HG03066 (cell line): ENCODE results near the gene KDM2A.
"Not testable (repeated sequence)": the region's sequence is repeated elsewhere in the genome, so short reads cannot be mapped to it uniquely, and the experiment has no call there.

Experiments used
- ATAC-seq: cut with Tn5 transposase; IDR thresholded peaks from one replicate; pipeline ENCODE4 v1.9.1; 2021; ENCODE audit warnings: low read depth; ENCODE audit not compliant: unreplicated experiment

Gene KDM2A

DNA sequence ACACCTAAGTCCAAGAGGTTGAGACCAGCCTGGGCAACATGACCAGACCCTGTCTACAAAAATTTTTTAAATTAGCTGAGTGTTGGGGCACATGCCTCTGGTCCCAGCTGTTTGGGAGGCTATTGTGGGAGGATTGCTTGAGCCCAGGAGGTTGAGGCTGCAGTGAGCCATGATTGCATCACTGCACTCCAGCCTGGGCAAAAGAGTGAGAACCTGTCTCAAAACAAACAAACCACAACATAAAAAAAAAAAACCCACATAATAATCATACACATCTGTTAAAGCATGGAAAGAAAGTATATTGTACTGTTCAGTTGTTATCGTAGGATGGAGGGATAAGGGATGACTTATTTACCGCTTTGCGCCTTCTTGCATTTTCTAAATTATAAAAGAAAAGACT is 111.3 kb downstream of the KDM2A start:
- ATAC-seq, result no peak

DNA sequence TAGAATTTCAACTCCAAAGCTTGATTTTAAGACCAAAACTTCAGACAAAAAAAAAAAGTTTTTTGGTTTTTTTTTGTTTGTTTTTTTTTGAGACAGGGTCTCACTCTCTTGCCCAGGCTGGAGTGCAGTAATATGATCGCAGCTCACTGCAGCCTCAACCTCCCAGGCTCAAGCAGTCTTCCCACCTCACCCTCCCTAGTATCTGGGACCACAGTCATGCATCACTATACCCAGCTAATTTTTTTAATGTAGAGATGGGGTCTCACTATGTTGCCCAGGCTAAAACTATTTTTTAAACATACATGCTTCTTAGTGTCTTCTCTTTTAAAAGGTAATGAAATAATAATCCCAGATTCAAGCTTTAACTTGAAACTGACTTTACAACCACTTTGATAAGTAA is 111.8 kb downstream of the KDM2A start:
- ATAC-seq, result no peak

DNA sequence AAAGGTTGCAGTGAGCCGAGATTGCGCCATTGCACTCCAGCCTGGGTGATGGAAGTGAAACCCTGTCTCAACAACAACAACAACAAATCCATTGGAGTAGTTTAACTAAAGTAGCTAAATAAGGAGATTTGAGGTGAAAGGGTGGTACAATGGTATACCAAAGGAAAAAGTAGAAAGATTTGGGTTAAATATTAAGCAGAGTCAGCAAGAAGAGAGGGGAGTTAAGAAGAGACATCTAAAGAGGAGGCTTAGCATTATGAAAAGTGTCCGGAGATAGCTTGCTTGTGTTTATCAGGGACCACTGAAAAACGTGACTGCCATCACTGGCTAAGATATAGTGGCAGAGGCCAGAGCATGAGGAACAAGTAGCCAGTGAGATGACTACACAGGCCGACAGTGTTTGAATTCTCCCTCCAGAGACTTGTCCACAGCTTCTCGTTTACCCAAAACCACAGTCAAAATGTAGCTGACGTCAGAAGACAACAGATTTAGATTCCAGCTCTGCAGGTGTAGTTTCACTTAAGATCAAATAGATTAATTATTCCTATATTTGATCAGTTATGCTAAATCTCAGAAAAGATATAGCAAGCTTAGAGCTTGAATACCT is 114.6 kb downstream of the KDM2A start:
- ATAC-seq, result no peak

DNA sequence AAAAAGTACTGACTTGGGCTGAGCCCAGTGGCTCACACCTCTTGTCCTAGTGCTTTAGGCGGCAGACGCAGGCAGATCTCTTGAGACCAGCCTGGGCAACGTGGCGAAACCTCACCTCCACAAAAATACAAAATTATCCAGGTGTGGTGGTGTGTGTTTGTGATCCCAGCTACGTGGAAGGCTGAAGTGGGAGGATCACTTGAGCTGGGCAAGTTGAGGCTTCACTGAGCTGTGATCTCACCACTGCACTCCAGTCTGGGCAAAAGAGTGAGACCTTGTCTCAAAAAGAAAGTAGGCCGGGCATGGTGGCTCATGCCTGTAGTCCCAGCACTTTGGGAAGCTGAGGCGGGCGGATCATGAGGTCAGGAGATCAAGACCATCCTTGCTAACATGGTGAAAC is 115.5 kb downstream of the KDM2A start:
- ATAC-seq, result not testable (repeated sequence)

DNA sequence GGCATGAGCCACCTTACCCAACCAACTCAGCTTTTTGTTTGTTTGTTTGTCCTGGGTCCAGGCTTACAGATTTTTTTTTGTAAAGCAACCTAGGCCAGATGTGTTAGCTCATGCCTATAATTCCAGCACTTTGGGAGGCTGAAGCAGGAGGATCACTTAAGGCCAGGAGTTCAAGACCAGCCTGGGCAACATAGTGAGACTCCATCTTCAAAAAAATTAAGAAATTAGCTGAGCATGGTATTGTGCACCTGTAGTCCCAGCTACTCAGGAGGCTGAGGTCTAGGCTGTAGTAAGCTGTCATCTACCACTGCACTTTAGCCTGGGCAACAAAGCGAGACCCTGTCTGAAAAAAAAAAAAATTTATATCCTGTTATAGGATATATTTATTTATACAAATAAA is 118.5 kb downstream of the KDM2A start:
- no peak for ATAC-seq

DNA sequence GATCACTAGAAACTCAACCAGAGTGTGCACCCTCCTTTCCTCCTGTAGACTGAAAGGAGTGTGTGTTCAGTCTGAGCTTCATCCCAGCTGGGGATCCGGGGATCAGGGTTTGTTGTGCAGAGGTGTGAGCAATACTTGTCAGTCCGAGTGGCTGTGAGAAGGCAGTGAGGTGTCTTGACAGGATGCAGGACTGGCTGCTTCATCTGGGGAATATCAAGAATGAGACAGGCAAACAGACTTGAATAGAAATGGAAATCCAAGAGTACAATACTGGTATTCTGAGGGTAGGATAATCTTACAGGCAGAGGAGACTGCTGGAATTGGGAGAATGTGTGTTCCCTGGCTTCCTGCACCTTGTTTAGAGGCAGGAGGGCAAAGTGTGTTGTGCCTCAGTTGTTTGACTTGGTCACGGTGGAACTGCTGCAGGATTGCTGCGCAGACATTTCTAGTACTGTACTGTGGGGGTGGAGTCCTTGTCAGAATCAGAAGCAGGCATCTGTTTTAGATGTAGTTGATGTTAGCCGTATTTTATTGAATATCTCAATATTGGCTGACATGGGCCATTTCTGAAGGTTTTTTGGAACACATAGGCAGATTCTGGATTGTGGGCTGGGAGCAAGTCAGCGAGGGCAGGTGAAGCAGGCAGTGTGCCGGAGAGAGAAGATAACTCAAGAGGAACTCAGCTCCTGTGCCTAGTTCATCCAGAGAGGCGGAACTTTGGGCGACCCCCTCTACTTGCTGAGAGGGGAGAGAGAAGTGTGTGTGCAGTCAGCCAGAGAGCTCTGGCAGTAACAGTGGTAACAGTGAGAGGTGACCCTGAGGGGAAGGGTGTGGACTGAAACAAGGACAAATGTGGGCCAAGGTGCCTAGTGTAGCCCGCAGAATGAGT is 120.1 kb downstream of the KDM2A start:
- no peak for ATAC-seq

DNA sequence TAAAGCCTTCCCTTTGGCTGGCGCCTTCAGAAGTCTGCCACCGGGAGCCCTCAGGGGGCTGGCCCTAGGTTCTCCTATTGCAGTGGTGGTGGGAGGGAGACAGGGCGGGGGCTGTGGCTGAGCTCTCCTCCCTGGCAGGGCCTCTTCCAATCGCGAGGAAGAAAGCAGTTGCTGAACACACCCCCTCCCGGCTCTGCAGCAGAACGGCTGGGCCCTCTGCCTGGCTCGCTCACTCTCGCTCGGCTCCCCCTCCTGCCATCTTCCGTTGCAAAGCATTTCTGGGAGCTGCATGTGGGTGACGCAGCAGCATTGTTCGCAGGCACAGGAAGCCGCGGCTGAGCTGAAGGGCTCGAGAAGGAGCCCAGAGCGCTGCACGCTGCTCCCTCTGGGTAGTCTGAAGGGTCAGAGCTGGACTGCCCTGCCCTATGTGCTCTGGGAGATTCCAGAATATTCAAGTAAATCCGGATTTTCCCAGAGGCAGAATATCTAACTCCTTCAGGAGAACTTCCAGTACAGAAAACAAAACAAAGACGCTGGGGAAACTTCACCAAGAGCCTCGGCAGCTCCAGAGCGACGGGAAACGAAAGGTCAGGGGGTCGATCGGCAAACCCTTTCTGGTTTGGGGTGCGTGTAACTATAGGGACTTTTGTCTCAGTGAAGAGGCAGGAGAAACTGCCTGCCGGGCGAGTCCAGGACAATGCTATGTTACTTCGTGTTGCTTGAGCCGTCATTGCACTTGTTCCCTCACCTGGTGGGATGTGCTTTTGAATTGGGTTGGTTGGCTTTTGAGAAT is 120.9 kb downstream of the KDM2A start:
- ATAC-seq, result peak; percentile 88

DNA sequence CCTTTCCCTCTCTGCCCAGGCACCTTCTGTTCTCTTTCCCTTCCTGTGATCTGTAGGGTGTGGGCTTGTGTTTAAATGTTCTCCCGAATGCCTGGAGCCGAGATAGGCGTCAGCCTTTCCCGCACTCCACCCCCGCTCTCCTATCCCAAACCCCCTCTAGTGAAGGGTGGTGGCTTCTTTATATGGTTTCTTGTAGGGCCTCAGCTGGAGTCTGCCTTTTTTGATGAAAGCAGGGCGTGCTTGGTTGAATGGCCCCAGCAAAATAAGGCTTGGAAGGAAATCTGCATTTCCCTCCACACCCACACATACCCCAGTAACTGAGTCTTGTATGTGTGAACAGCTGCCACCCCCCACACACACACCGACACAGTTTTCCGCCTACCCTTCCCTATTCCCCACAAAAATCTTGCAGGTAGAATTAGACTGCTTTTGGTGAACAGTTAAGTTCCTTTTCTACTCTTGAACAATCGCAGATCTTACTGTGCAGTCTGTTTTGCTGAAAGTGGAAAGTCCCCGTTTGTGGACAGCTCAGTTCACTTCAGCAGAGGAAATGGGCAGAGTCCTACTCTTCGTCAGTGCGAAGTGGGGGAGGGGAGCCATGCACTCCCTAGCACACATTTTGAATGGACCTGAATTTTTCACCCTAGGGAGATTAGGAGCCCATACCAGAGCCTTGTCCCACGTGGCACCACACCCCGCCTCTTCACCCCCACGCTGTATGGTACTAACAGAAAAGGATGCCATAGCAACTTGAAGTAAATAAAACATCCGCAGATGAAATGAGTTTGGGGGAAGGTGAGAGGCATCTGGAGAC is 121.7 kb downstream of the KDM2A start:
- ATAC-seq, result no peak

DNA sequence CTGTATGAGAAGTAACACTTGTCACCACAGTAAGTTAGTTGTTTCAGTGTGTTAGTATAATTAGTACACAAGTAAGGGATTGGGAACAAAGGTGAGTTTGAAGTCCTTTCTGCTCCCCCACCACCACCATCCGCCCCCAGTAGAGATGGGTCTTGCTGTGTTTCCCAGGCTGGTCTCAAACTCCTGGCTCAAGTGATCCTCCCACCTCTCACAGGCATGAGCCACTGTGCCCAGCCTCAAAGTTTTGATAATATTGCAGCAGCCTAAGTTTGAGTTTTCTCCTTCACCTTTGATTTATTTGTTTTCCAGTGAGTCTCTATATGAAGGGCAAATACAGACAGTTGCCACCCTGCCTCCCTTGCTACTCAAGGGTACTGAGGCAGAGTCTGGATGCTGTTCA is 123.5 kb downstream of the KDM2A start:
- no peak for ATAC-seq

DNA sequence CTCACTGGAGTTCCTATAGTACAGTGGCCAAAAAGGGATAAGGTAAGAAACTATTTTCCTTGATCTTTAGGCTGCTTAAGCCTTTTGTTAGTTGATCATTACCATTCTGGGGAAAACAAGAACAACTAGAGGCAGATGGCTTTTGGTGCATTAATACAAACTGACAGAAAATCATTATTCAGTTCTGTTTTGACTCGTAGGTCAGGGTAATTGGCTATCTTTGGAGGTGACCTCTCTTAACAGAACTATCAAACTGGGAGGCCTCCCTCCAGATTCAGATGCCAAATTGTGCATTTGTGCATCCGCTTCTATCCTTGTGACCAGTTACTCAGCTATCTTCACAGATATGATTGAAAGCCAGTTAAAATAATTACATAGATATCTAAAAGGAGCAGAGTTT is 124.0 kb downstream of the KDM2A start:
- no peak for ATAC-seq

DNA sequence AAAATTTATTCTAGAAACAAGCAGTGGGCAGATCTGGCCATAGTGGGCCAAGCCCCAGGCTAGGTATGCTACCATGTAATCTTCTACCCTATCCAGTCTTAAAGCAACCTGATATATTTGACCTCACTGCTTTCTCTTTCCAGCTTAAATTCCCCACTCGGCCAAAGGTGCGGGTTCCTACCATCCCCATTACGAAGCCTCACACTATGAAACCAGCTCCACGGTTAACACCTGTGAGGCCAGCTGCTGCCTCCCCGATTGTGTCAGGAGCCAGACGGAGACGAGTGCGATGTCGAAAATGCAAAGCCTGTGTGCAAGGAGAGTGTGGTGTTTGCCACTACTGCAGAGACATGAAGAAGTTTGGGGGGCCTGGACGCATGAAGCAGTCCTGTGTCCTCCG is 126.0 kb downstream of the KDM2A start:
- ATAC-seq, result no peak

DNA sequence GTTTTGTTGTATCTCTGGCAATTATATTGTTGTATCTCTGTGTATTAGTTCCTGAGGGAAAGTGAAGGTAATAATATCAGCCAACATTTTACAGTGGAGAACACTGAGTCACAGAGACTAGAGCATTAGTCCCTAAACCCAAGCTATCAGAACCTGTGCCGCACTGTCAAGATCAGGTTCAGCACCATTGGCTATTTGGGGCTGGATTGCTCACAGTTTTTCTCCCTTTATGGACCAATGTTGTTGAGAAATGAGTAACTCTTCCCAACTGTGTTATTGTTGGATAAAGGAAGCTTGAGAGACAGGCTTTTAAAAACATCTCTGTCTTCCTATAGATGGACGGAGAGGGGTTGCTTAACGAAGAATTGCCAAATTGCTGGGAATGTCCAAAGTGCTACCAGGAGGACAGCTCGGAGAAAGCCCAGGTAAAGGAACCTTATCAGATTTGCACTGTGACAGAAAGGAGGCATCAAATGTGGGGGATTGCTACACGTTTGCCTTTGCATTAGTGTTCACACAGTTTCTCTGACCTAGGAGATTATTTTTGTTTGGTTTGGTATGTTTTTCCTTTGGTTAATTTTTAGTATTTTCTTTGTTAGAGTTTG is 129.0 kb downstream of the KDM2A start:
- no peak for ATAC-seq

DNA sequence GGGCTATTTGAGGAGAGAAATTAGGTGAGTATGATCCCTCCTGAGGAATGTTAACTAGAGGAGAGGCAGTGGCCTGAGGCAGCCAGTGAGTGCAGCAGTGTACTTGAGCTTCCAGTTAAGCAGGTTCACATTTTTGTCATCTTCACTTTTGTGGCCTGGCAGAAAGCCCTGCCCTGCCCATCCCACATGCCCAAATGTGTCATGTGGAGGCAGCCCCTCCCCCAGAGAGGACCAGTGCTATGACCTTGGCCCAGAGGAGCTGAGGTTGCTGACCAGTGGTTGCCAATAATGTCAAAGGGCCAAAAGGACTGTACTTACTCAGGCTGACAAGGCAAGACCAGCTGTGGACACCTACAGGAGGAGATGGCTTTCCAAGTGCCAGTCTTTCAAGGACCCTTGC is 129.6 kb downstream of the KDM2A start:
- ATAC-seq, result no peak

DNA sequence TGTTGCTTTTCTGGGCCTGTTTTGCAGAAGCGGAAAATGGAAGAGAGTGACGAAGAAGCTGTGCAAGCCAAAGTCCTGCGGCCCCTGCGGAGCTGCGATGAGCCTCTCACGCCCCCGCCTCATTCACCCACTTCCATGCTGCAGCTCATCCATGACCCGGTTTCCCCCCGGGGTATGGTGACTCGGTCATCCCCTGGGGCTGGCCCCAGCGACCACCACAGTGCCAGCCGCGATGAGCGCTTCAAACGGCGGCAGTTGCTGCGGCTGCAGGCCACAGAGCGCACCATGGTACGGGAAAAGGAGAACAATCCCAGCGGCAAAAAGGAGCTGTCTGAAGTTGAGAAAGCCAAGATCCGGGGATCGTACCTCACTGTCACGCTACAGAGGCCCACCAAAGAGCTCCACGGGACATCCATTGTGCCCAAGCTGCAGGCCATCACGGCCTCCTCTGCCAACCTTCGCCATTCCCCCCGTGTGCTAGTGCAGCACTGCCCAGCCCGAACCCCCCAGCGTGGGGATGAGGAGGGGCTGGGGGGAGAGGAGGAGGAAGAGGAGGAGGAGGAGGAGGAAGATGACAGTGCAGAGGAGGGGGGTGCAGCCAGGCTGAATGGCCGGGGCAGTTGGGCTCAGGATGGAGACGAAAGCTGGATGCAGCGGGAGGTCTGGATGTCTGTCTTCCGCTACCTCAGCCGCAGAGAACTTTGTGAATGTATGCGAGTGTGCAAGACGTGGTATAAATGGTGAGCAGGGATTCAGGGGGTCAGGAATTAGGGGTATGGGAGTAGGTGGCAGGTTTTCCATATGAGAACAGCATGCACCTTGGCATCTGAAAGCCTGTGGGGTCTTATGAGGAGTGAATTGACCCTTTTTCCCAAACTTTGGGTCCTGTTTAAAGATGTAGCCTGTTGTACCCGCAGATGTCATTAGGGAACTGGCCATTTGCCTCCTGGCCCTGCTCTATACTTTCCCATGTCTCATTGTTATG is 131.3 kb downstream of the KDM2A start:
- no peak for ATAC-seq

DNA sequence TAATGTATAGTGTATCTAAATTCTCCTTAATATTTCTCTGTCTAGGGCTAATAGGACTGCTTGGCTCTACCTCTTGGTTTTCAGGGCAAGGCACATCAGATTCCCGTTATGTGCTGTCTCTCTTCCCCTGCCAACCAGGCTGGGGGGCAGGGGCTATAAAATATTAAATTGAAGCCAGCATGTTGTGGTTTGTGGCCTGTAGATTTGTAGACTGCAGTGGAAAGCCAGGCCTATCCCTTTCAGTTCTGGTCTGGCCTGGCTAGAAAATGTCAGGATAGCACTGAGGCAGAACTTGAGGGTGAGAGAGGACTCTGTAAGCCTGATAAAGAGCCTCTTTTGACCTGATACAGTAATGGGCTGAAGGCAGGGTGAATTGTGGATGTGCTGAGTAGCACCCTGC is 132.8 kb downstream of the KDM2A start:
- ATAC-seq, result no peak

DNA sequence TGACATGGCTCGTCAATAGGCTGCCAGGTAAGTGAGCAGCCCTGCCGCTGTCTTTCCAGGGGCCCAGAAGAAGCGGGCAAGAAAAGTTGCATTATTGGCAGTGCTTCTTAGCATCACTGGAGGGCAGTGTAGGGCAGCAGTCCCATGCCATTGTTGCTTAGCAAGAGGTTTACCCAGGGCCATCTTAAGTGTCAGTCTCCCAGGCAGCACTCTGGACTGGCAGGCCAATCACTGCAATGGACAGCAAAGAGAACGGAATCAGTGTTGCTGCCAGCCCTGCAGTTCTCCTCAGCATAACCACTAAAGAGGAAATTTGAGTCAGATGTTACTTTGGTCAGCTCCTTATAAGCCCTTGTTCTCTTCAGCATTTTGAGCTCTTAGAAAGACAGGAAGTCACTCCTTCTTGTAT is 133.8 kb downstream of the KDM2A start:
- no peak for ATAC-seq

DNA sequence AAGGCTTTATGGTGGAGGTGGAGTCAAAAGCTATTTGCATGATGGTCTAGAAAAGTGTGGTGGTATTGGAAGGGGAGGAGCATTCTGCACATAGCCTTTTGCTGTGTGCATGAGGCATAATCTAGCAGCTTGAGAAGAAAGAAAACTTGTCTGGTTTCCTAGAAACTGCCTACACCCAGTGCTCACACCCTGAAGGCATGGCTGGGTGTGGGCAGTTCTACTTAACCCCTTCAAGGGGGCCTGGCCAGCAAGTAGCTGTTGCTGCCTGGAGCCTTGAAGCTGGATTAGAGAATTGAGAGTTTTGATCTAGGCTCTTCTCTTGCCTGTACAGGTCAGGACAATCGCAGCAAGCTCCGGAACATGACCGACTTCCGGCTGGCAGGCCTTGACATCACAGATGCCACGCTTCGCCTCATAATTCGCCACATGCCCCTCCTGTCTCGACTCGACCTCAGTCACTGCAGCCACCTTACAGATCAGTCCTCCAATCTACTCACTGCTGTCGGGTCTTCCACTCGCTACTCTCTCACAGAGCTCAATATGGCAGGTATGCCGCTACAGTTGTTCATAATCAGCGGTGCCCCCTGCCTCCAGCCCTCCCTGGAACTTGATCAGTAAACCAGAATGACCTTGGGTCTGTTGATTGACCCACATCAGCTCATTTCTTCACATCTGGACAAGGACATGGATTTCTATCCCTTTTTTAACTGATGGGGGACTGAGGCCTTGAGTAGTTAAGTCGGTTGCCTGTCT is 135.0 kb downstream of the KDM2A start:
- no peak for ATAC-seq

DNA sequence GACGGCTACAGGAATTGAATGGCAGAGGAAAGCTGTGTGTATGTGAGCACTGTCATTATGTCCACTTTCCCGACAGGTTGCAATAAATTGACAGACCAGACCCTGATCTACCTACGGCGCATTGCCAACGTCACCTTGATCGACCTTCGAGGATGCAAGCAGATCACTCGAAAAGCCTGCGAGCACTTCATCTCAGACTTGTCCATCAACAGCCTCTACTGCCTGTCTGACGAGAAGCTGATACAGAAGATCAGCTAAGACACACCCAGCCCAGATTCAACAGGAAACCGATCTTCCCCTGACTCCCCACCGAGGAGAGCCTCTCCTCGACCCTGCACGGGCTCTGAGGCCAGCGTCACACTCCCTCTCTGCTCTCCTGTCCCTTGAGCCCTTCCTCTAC is 135.7 kb downstream of the KDM2A start:
- no peak for ATAC-seq
